Islet precursor cell (in vitro differentiated cells): ENCODE data around the gene HES5.

Experiments used
- DNase-seq: peaks from one replicate; pipeline ENCODE4 v3.0.0-alpha.2; 2018

The HES5 gene

DNA sequence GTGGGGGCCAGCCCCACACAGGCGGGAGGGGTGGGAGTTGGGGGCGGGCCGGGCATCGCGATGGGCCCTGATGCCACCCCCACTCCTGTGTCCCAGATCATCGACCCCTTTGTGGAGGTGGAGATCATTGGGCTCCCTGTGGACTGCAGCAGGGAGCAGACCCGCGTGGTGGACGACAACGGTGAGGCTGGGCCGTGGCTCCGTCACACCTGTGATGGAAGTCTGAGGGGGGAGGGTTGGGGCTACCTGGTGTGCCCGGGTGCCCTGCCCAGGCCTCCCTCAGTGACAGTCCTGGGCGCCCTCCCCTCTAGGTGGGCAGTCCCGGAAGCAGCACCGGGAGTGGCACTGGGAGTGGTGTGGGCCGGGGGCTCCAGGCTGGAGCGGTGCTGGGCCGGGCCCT lies 31.4 kb downstream of the HES5 start:
- no peak for DNase-seq

DNA sequence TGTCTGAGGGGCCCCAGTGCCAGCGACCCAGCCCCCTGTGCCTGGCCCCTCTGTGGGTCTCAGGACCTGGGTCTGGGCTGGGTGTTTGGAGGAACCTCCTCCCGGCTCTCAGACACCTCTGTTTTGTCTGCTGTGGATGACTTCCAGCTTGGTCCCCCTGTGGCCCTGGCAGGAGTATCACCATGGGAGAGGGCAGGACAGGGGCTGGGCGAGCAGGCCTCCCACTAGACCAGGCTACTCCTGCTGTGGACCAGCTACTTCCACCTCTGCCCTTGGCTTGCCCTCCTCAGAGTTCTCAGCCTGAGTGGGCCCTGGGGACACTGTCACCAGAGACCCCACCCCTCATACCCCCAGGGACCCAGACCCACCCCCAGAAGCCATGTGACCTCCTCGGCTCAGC lies 32.2 kb downstream of the HES5 start:
- no peak for DNase-seq

DNA sequence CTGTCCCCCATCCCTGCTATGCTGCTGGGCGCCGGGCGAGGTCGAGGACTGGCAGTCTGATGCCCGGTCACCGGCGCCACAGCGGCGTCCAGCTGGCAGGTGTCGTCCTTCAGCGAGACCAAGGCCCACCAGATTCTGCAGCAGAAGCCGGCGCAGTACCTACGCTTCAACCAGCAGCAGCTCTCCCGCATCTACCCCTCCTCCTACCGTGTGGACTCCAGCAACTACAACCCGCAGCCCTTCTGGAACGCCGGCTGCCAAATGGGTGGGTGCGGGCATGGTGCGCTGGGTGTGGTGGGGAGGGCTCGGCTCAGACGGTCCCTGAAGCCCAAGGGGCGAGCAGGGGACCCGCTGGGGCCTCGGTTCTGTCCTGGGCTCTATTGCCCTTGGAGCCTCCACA lies 33.3 kb downstream of the HES5 start:
- DNase-seq = no peak

DNA sequence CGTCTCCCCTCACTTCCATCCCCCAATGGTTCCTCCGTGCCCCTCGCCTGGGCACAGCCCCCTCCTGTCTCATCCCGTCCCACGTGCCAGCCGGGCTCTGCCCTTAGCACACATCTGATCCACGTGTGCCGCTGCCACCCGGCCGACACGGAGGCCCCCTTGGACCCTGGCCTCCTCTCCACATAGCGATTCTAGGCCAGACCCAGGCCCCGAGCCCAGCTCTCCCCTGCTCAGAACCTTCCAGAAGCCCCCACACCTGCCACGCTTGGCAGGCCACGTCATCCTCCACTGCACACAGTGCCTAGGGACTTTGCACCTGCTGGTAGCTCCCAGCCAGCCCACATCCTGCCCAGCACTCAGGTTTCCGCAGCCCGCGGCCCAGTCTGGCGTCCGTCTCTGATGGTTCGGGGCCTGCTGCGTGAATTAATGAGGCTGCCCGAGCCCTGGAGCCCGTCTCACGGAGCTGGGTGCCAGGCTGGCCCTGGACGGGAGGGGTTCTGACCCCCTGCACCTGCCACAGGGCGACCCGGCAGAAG lies 33.9 kb downstream of the HES5 start:
- no peak for DNase-seq

DNA sequence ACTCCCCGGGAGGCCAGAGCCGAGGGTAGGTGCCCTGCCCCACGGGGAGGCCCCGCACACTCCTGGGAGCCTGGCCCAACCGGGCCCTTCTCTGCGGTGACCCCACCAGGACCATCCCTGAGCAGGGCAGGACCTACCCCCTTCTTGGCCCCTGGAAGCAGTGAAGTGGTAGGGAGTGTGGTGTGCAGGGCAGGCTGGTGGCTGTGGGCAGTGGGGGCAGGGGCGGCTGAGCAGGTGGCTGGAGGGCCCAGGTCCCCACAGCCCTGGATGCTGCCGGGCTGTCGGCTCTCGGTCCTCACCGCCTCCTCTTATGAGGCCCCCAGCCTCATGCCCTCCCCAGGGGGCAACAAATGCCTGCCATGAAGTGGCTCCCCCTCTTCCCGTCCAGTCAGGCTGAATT lies 34.5 kb downstream of the HES5 start:
- DNase-seq = no peak

GRCh38 chr1:2495026-2495425 lies 35.0 kb downstream of the HES5 start:
- DNase-seq = no peak

- DNase-seq = peak; percentile 91
These were observed 35.8 kb downstream of the HES5 start for GRCh38 chr1:2494323-2494693.

- no peak for DNase-seq
These were observed 36.3 kb downstream of the HES5 start for GRCh38 chr1:2493691-2494322.

GRCh38 chr1:2493218-2493617 lies 36.8 kb downstream of the HES5 start:
- DNase-seq = no peak

GRCh38 chr1:2492091-2492490 lies 38.0 kb downstream of the HES5 start:
- no peak for DNase-seq

- no peak for DNase-seq
These were observed 40.4 kb downstream of the HES5 start for GRCh38 chr1:2489615-2490014.

- DNase-seq = no peak
These were observed 41.4 kb downstream of the HES5 start for GRCh38 chr1:2488688-2489087.

- no peak for DNase-seq
These were observed 43.5 kb downstream of the HES5 start for GRCh38 chr1:2486558-2486957.

DNA sequence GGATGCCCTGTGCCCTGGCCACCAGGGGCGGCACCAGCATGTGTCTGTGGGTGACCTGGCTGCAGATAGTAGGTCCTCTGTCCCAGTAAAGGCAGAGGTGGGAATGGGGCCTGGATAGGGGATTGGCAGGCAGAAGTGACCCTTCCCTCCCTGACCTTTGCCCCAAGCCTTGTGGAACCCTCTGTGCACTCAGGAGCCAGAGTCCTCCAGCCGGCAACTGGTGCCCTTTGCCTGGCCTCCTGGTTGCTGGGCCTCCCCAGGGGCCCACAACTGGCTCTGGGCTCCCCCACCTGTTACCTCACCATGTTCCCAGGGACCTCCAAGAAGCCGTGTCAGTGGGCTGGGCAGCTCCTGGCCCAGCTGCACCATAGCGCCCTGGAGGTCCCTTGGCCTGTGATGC lies 44.0 kb downstream of the HES5 start:
- no peak for DNase-seq

DNA sequence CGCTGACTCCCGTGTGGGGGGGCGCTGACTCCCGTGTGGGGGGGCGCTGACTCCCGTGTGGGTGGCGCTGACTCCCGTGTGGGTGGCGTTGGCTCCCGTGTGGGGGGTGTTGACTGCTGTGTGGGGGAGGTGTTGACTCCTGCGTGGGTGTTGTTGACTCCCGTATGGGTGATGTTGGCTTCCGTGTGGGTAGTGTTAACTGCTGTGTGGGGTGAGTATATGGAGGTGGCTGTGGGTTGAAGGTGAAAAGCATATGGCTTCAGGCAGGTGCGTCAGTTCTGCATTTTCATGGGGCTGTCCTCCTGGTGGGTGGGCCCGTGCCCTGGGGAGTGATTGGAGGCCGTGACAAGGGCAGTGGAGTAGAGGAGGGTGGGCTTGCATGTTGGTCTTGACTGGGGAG lies 46.1 kb downstream of the HES5 start:
- no peak for DNase-seq

DNA sequence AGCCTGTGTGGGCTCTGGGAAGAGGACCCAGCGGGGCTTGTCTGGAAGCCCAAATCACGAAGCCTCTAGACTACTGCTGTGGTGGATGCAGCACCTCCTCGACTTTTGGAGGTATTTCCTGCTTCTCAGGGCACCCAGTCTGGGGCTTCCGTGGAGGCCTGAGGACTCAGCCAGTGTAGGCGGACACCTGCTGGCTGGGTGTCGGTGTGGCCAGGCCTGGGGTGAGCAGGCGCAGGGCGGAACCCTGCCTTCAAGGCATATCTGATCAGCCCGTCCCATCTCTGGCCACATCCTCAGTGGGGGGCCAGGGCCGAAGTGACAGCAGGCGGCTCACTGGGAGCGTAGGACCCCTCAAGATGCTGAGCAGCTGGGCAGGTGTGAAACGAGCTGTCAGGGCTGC lies 47.0 kb downstream of the HES5 start:
- DNase-seq = no peak

DNA sequence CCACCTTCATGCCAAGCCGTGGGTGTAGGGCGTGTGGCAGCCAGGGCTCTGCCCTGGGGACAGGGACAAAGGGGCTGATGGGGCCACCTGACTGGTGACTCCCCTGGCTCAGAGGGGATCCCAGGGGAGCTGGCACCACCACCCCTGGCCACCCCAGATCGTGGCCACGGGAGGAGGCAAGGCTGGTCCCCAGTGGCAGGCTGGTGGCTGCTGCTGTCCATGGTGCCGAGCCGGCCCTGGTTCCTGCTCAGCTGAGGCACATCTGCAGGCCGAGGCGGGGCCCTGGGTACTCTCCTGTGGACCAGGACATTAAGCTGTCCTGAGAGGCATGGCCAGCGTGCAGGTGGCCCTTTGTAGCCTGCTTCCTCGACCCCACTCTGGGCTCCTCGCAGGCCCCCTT lies 47.5 kb downstream of the HES5 start:
- DNase-seq = no peak

DNA sequence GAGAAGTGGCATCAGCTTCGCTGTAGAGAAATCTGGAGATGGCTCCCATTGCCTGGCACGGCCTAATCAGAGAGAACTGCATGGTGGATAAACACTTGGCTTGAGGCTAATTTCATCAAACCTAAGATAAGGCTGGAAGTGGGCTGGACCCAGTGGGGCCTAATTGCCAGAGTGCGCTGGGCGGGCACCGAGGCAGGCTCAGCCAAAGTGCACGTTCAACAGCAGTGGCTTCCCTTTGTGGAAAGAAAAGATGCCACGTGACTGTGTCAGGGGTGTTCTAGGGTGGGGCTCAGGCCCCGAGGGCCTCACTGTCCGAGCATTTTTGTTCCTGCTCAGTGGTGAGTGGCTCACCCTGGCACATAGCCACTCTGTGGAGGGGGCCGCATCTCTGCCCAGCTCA lies 48.2 kb downstream of the HES5 start:
- no peak for DNase-seq

DNA sequence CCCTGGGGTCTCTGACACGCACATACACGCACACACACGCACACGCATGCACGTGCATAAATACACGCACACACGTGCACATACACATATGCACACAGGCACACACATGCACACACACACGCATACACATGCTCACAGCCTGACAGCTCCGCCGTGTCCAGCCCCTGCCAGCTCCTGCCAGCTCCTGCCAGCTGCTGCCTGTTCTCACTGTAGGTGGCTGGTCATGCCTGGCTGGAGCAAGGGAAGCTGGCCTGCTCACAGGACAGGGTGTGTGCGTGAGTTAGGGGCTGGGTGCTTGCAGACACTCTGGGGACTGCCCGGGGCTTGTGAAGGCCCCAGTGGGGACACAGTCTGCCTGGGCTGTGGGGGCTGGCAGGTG lies 49.1 kb downstream of the HES5 start:
- no peak for DNase-seq

- DNase-seq = no peak
These were observed 49.7 kb downstream of the HES5 start for GRCh38 chr1:2480236-2480985.

GRCh38 chr1:2479618-2480017 lies 50.4 kb downstream of the HES5 start:
- DNase-seq = no peak

DNA sequence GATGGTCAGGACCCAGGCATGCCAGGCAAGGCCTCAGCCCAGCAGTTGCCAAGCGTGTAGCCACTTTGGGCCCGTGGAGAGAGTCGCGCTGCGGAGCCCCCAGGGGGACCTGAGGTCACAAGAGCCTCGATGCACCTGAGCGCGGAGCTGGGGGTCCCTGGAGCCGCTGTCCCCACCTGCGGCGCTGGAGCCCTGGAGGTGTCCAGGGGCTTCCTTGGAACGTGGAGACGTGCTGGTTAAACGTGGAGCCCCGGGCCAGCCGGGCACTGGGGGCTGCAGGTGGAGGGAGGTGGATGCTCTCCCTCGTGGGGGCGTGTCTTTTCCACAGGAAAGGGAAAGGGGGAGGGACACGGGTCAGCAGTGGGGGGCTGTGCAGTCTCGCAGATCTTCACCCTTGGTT lies 50.9 kb downstream of the HES5 start:
- DNase-seq = no peak
